NT2/D1 (cell line): Measurements from ENCODE around the gene DPY19L3.

Source experiments
- DNase-seq: peaks from one replicate; pipeline ENCODE4 v3.0.0-alpha.2; 2011; ENCODE audit warnings: low read depth, low spot score
- H3K27me3 ChIP-seq: 2 replicates; pipeline ENCODE4 v1.6.0; 2011; ENCODE audit warnings: mild to moderate bottlenecking; ENCODE audit not compliant: insufficient read length, insufficient read depth
- H3K36me3 ChIP-seq: 2 replicates; pipeline ENCODE4 v1.6.1; 2011; ENCODE audit warnings: mild to moderate bottlenecking, low read length, mixed read lengths; ENCODE audit not compliant: insufficient read depth, insufficient read length
- H3K4me1 ChIP-seq: 2 replicates; pipeline ENCODE4 v1.5.1; 2011; ENCODE audit not compliant: insufficient read depth, insufficient read length
- H3K4me3 ChIP-seq: 2 replicates; pipeline ENCODE4 v1.5.1; 2011; ENCODE audit warnings: low read depth; ENCODE audit not compliant: insufficient read length
- H3K9ac ChIP-seq: 2 replicates; pipeline ENCODE4 v1.6.0; 2011; ENCODE audit warnings: low read depth; ENCODE audit not compliant: insufficient read length
- H3K9me3 ChIP-seq: 2 replicates; pipeline ENCODE4 v1.5.1; 2011; ENCODE audit warnings: mild to moderate bottlenecking, low read length; ENCODE audit not compliant: insufficient read depth
- SUZ12 ChIP-seq: IDR thresholded peaks from 2 replicates; pipeline ENCODE4 v1.6.1; 2011; ENCODE audit not compliant: insufficient read length, insufficient read depth; ENCODE audit errors: extremely low read depth
- YY1 ChIP-seq: IDR thresholded peaks from 2 replicates; pipeline ENCODE4 v1.6.1; 2011; ENCODE audit not compliant: insufficient read length, insufficient read depth
- ZNF274 ChIP-seq: IDR thresholded peaks from 2 replicates; pipeline ENCODE4 v1.6.1; 2011; ENCODE audit warnings: mild to moderate bottlenecking, low read depth, low read length

The DPY19L3 gene

DNA sequence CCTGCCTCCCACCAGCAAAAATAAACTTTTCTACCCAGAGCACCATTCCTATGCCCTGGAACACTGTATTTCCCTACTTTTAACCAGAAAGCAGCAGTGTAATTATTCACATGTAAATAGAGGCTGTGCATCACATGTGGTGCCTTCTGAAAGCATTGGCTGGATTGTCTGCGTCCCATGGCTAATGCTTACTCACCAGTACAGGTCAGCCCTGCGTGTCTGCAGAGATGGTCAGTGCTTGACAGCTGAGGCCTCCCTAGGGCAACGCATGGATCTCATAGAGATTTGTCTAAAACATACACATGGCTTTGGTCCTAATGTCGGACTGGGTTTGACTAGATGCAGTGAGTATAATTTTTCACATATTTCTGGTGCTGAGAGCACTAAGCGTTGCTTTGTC lies 64.2 kb downstream of the DPY19L3 start:
- no peak overlapping the region for H3K9ac ChIP-seq
- TF ChIP-seq YY1 (no peak), ZNF274 (no peak), SUZ12 (no peak)
- DNase-seq = no peak
- no peaks in the 10 kb centered on the region for H3K27me3 ChIP-seq
- H3K4me1 ChIP-seq = no peaks in the 10 kb centered on the region
- H3K9me3 ChIP-seq = no peaks in the 10 kb centered on the region
- H3K36me3 ChIP-seq = peaks cover 22% of the 10 kb centered on the region
- no peak overlapping the region for H3K4me3 ChIP-seq

GRCh38 chr19:32471095-32471494 lies 65.5 kb downstream of the DPY19L3 start:
- no peaks in the 10 kb centered on the region for H3K4me1 ChIP-seq
- H3K27me3 ChIP-seq = no peaks in the 10 kb centered on the region
- H3K9me3 ChIP-seq = no peaks in the 10 kb centered on the region
- no peak overlapping the region for H3K9ac ChIP-seq
- no peak overlapping the region for H3K4me3 ChIP-seq
- no peak for TF ChIP-seq SUZ12
- TF ChIP-seq YY1 = no peak
- no peak for TF ChIP-seq ZNF274
- H3K36me3 ChIP-seq = peaks cover 16% of the 10 kb centered on the region
- DNase-seq = no peak

DNA sequence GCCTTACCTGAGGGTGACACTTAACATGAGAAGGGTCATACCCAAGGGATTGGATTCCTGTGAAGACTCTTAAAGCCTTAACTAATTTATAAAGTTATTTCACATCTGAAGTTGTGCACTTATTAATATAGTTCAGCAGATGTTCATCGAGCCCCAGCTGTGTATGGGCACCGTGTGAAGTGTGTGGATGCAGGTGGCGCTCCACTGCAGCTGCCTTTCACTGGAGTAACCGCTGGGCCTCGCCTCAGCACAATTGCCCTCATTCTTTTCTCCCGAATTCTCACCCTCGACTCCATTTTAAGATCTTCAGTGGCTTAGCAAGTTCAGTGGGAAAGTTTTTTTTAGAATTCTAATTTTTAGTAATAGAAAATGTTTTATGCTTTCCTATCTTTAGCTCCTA lies 66.2 kb downstream of the DPY19L3 start:
- Histone ChIP-seq H3K36me3 (peaks cover 16% of the 10 kb centered on the region), H3K27me3 (no peaks in the 10 kb centered on the region), H3K9ac (no peak overlapping the region), H3K4me1 (no peaks in the 10 kb centered on the region), H3K4me3 (no peak overlapping the region), H3K9me3 (no peaks in the 10 kb centered on the region)
- TF ChIP-seq ZNF274 = no peak
- TF ChIP-seq SUZ12 = no peak
- TF ChIP-seq YY1 = no peak
- no peak for DNase-seq

- no peak for TF ChIP-seq ZNF274
- no peaks in the 10 kb centered on the region for H3K27me3 ChIP-seq
- DNase-seq = no peak
Observed at GRCh38 chr19:32475141-32476031, 69.8 kb downstream of the DPY19L3 start.

DNA sequence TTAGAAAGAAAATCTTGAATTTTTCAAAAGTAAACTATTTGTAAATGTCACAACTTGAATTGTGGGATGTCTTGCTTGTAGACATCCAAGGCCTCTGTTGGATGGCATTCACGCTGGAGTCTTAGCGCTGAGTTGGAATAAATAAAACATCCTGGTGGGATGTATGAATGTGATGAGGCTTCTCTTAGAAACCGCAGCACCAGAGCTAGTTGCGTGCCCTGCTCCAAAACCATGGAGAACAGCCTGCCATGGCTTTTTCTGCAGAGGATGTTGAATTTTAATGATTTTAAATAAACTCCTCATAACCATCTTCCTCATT lies 70.4 kb downstream of the DPY19L3 start:
- no peaks in the 10 kb centered on the region for H3K9me3 ChIP-seq
- no peak overlapping the region for H3K4me3 ChIP-seq
- H3K36me3 ChIP-seq = peaks cover 43% of the 10 kb centered on the region
- H3K27me3 ChIP-seq = no peaks in the 10 kb centered on the region
- no peak overlapping the region for H3K9ac ChIP-seq
- H3K4me1 ChIP-seq = no peaks in the 10 kb centered on the region
- no peak for TF ChIP-seq SUZ12
- no peak for TF ChIP-seq ZNF274
- no peak for TF ChIP-seq YY1
- DNase-seq = no peak

More at GRCh38 chr19:32475141-32476031, 69.8 kb downstream of the DPY19L3 start:
- Histone ChIP-seq H3K9ac (no peak overlapping the region), H3K36me3 (peaks cover 38% of the 10 kb centered on the region), H3K4me1 (no peaks in the 10 kb centered on the region), H3K9me3 (no peaks in the 10 kb centered on the region), H3K4me3 (no peak overlapping the region)

- H3K36me3 ChIP-seq = peaks cover 62% of the 10 kb centered on the region
- no peak overlapping the region for H3K4me3 ChIP-seq
- no peaks in the 10 kb centered on the region for H3K4me1 ChIP-seq
- TF ChIP-seq YY1 (no peak), ZNF274 (no peak), SUZ12 (no peak)
- DNase-seq = no peak
- no peaks in the 10 kb centered on the region for H3K27me3 ChIP-seq
- H3K9ac ChIP-seq = no peak overlapping the region
- no peaks in the 10 kb centered on the region for H3K9me3 ChIP-seq
Observed at GRCh38 chr19:32480321-32480720, 74.8 kb downstream of the DPY19L3 start.

DNA sequence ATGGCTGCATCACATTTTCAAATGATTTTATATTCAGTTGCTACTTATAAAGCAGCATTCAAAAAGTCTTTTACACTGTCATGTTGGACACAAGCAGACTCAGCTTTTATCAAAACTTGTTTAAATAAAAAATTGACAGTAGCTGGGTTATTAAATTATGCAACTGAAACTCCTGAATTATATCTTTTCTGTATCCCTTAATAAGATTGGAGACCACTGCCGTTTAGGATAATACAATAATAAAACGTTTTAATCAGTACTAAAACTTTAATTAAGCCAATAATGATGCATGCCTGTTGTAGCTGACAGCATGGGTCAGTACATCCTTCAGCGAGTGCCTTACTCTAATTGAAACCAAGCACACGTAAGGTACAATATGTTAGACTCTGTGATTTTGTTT lies 78.0 kb downstream of the DPY19L3 start:
- TF ChIP-seq SUZ12 (no peak), ZNF274 (no peak), YY1 (no peak)
- Histone ChIP-seq H3K9ac (no peak overlapping the region), H3K9me3 (no peaks in the 10 kb centered on the region), H3K27me3 (no peaks in the 10 kb centered on the region), H3K4me1 (no peaks in the 10 kb centered on the region), H3K4me3 (no peak overlapping the region), H3K36me3 (peaks cover 65% of the 10 kb centered on the region)
- no peak for DNase-seq
